NCI-H1436 treated with DMSO at 0.1 percent for 48 hours (cell line): ENCODE measurements around the gene XAGE3.

Source experiments
- DNase-seq: peaks from one replicate; lab custom pipeline; 2025; lab: John Stamatoyannopoulos, UW

The XAGE3 gene

GRCh38 chrX:52839137-52839536 lies 28.7 kb downstream of the XAGE3 start:
- DNase-seq: no peak

- DNase-seq: no peak
Observed at GRCh38 chrX:52830551-52830950, 37.3 kb downstream of the XAGE3 start.

- no peak for DNase-seq
Observed at GRCh38 chrX:52824608-52825007, 43.3 kb downstream of the XAGE3 start.

GRCh38 chrX:52821079-52821760 lies 46.7 kb downstream of the XAGE3 start:
- no peak for DNase-seq

- DNase-seq: no peak
Observed at GRCh38 chrX:52819788-52820187, 48.1 kb downstream of the XAGE3 start.
